ENCODE data around the gene TBC1D8. TPM values are rescaled to one million over a fixed set of nuclear protein-coding genes. Genes with fewer than 3 reads are reported as not detected.

The TBC1D8 gene
- total and polyA plus RNA-seq, 4 donors: 10.4 to 38.6 (median 13.4) TPM

DNA sequence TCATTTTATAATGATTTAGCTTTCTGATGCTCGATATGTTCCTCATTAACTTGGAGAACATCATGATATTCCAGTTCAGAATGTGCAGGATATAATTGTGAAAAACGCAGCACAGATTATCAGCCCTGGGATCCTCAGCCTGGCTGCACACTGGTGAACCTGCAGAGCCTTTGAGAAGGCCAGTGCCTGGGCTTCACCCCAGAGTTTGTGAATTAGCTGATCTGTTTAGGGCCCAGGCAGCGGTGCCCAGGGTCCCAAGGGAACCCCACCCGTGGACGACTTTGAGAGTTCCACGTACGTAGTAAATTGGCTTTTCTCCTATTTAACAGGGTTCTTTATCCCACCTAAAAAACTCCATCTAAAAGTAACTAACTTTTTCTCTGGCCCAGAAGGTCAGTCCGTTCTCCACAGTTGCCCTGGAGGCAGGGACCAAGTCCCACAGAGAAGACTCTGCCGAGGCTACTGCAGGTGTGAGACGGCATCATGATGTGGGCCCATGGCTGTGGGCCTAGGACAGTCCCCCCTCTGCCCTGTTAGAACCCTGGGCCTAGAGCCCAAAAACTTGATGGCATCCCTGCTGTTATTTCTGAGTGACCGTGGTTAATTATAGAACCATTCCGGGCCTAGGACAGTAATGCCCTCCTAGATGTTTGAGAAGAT lies 188.7 kb downstream of the TBC1D8 start:
- no peak for DNase-seq (ENCODE audit: low spot score)
- 95% methylated on average over 12 of the region's 12 CpGs for WGBS
- H3K27me3 ChIP-seq (ENCODE audit: control insufficient read depth in 4 of 4, insufficient read depth in 4 of 4, low read length in 3 of 4): no peaks in the 10 kb centered on the region
- no peak overlapping the region for H3K27ac ChIP-seq (ENCODE audit: low read depth in 1 of 2, low read length in 2 of 2)
- H3K4me3 ChIP-seq (ENCODE audit: low read depth in 1 of 3, low read length in 3 of 3): no peak overlapping the region
- H3K9ac ChIP-seq (ENCODE audit: low read depth in 1 of 2, low read length in 2 of 2): no peak overlapping the region
- H3K36me3 ChIP-seq (ENCODE audit: control insufficient read depth in 4 of 4, insufficient read depth in 3 of 4, low read depth in 1 of 4, low read length in 3 of 4): no peaks in the 10 kb centered on the region
- H3K4me1 ChIP-seq (ENCODE audit: control insufficient read depth in 4 of 4, insufficient read depth in 4 of 4, low read length in 3 of 4): peaks cover 5 to 12% (median 9%) of the 10 kb centered on the region in 4 donors
- no peaks in the 10 kb centered on the region for H3K9me3 ChIP-seq (ENCODE audit: control insufficient read depth in 4 of 4, low read length in 3 of 4)
- TF ChIP-seq YY1 (IDR thresholded peaks at IDR 0.05): no peak
- no peak for TF ChIP-seq NR2F2 (IDR thresholded peaks at IDR 0.05)
- no peak for TF ChIP-seq CTCF (IDR thresholded peaks at IDR 0.05; ENCODE audit: low read depth, low read length, missing input control)
- TF ChIP-seq JUND (IDR thresholded peaks at IDR 0.05): no peak
- TF ChIP-seq FOXA2 (IDR thresholded peaks at IDR 0.05): no peak
- TF ChIP-seq MAX (IDR thresholded peaks at IDR 0.05): no peak
- TF ChIP-seq ATF3 (IDR thresholded peaks at IDR 0.05): no peak

- no peaks in the 10 kb centered on the region for H3K27me3 ChIP-seq (ENCODE audit: control insufficient read depth in 4 of 4, insufficient read depth in 4 of 4, low read length in 3 of 4)
- no peak for DNase-seq (ENCODE audit: low spot score)
- no peaks in the 10 kb centered on the region for H3K9me3 ChIP-seq (ENCODE audit: control insufficient read depth in 4 of 4, low read length in 3 of 4)
- no peak overlapping the region for H3K9ac ChIP-seq (ENCODE audit: low read depth in 1 of 2, low read length in 2 of 2)
- peaks cover 5 to 17% (median 10%) of the 10 kb centered on the region in 4 donors for H3K4me1 ChIP-seq (ENCODE audit: control insufficient read depth in 4 of 4, insufficient read depth in 4 of 4, low read length in 3 of 4)
- TF ChIP-seq HNF4G (IDR thresholded peaks at IDR 0.05): no peak
- TF ChIP-seq RAD21 (IDR thresholded peaks at IDR 0.05): no peak
- TF ChIP-seq YY1 (IDR thresholded peaks at IDR 0.05): no peak
- TF ChIP-seq FOXA2 (IDR thresholded peaks at IDR 0.05): no peak
- no peak for TF ChIP-seq ATF3 (IDR thresholded peaks at IDR 0.05)
- no peak for TF ChIP-seq GABPA (IDR thresholded peaks at IDR 0.05 in 1 of 2, conservative IDR thresholded peaks at IDR 0.05 in 1 of 2)
- TF ChIP-seq REST (IDR thresholded peaks at IDR 0.05): no peak
- no peak for TF ChIP-seq JUND (IDR thresholded peaks at IDR 0.05)
- no peak for TF ChIP-seq FOXA1 (IDR thresholded peaks at IDR 0.05)
- TF ChIP-seq TAF1 (conservative IDR thresholded peaks at IDR 0.05): no peak
- TF ChIP-seq MAX (IDR thresholded peaks at IDR 0.05): no peak
- no peak for TF ChIP-seq HNF4A (conservative IDR thresholded peaks at IDR 0.05)
- no peak for TF ChIP-seq SP1 (IDR thresholded peaks at IDR 0.05)
- no peak for TF ChIP-seq EGR1 (IDR thresholded peaks at IDR 0.05; ENCODE audit: low read depth in 2 of 2)
- TF ChIP-seq RXRA (IDR thresholded peaks at IDR 0.05): no peak
- no peak for TF ChIP-seq ZBTB33 (IDR thresholded peaks at IDR 0.05)
- TF ChIP-seq NR2F2 (IDR thresholded peaks at IDR 0.05): no peak
- no peak overlapping the region for H3K27ac ChIP-seq (ENCODE audit: low read depth in 1 of 2, low read length in 2 of 2)
- H3K36me3 ChIP-seq (ENCODE audit: control insufficient read depth in 4 of 4, insufficient read depth in 3 of 4, low read depth in 1 of 4, low read length in 3 of 4): no peaks in the 10 kb centered on the region
- H3K4me3 ChIP-seq (ENCODE audit: low read depth in 1 of 3, low read length in 3 of 3): no peak overlapping the region
- 95% methylated on average over 4 of the region's 4 CpGs for WGBS
Observed at GRCh38 chr2:100960688-100961087, 190.5 kb downstream of the TBC1D8 start.
